GM06990 (cell line): ENCODE results near the gene HSPG2.

Experiments
- DNase-seq: peaks from one replicate; pipeline ENCODE4 v3.0.0-alpha.2; 2011; ENCODE audit not compliant: insufficient read length; ENCODE audit errors: extremely low read depth
- H3K27me3 ChIP-seq: replicated peaks from 2 replicates; pipeline ENCODE4 v1.6.0; 2011; ENCODE audit warnings: low read length; ENCODE audit not compliant: control insufficient read depth, insufficient read depth
- H3K36me3 ChIP-seq: 2 replicates; pipeline ENCODE4 v1.5.1; 2011; ENCODE audit warnings: low read length; ENCODE audit not compliant: control insufficient read depth, insufficient read depth
- H3K4me3 ChIP-seq: replicated peaks from 2 replicates; pipeline ENCODE4 v1.5.1; 2011; ENCODE audit warnings: low read depth, mild to moderate bottlenecking, control low read depth, low read length
- CTCF ChIP-seq: IDR thresholded peaks from 2 replicates; pipeline ENCODE4 v1.5.1; 2011; ENCODE audit warnings: low read length, control low read depth, mild to moderate bottlenecking, inconsistent platforms; ENCODE audit not compliant: insufficient read depth, poor library complexity, severe bottlenecking

HSPG2 gene

GRCh38 chr1:21848524-21849174, 88.5 kb downstream of the HSPG2 start:
- no peak for DNase-seq
- Histone ChIP-seq H3K36me3 (no peaks in the 10 kb centered on the region), H3K4me3 (no peak overlapping the region), H3K27me3 (no peaks in the 10 kb centered on the region)
- no peak for TF ChIP-seq CTCF

GRCh38 chr1:21847223-21848205, 89.6 kb downstream of the HSPG2 start:
- TF ChIP-seq CTCF, result no peak
- Histone ChIP-seq H3K36me3 (no peaks in the 10 kb centered on the region), H3K4me3 (no peak overlapping the region)

GRCh38 chr1:21845646-21846641, 91.2 kb downstream of the HSPG2 start:
- no peaks in the 10 kb centered on the region for H3K36me3 ChIP-seq
- no peak for DNase-seq
- H3K4me3 ChIP-seq, result no peak overlapping the region
- TF ChIP-seq CTCF, result no peak
- no peaks in the 10 kb centered on the region for H3K27me3 ChIP-seq

More at GRCh38 chr1:21847223-21848205, 89.6 kb downstream of the HSPG2 start:
- DNase-seq, result no peak
- H3K27me3 ChIP-seq, result no peaks in the 10 kb centered on the region

- Histone ChIP-seq H3K4me3 (no peak overlapping the region), H3K36me3 (no peaks in the 10 kb centered on the region), H3K27me3 (no peaks in the 10 kb centered on the region)
- DNase-seq, result no peak
- TF ChIP-seq CTCF, result no peak
These were observed 93.1 kb downstream of the HSPG2 start for GRCh38 chr1:21843996-21844395.

GRCh38 chr1:21843208-21843607, 93.9 kb downstream of the HSPG2 start:
- H3K36me3 ChIP-seq, result no peaks in the 10 kb centered on the region
- no peak for TF ChIP-seq CTCF
- H3K27me3 ChIP-seq, result no peaks in the 10 kb centered on the region
- no peak for DNase-seq
- H3K4me3 ChIP-seq, result no peak overlapping the region
